Heart left ventricle (tissue), 13 donors: ENCODE measurements around the gene FYB2.

ENCODE experiments used
- CTCF ChIP-seq, 12 donors: fragments of 200-600 bp; sonication (generic) in 4 of 12; IDR thresholded peaks; one replicate each; pipeline versions ENCODE4 v1.5.0 to v1.8.0; 2018 to 2022; ENCODE audit warnings: antibody characterized with exemption in 12 of 12, mild to moderate bottlenecking in 5 of 12
- POLR2A ChIP-seq, 2 donors: fragments of 450-650 bp; IDR thresholded peaks; one replicate each; pipeline ENCODE4 v1.6.1; 2017; ENCODE audit warnings: antibody characterized with exemption in 2 of 2, mild to moderate bottlenecking in 2 of 2, moderate library complexity in 2 of 2
- donor health status: ischemic (EF 13 %, LVEDD 7.1; RV severe dilation, severe dysfunction).
- donor health status: DM: no; HTN: yes; CAD: no.
- donor health status: DM: no; HTN: no; CAD: no.
- donor health status: ischemic (EF 25% LVEDD 6.9; RV normal size, moderate dysfunction).
- donor health status: ischemic (EF 25% LVEDD 5.7; RV mildly dilated, moderate dysfunction).
- donor health status: ischemic (EF 35%, LVEDD 5.7; RV mildly dilated, moderate dysfunction).
- donor health status: nonischemic (EF 11% LVEDD 7.7; RV severe dilation, severe dysfunction).
- donor health status: DM: yes; HTN: yes; CAD: no.
- donor health status: PGD.
- donor health status: ischemic (EF 29% LVEDD 5.4; RV normal size, mild dysfunction).
- donor health status: nonischemic (EF 23%, LVEDD 6.1; RV moderate dilation, normal function).

GRCh38 chr1:56866656-56867055 is 47.5 kb upstream of the FYB2 start:
- TF ChIP-seq CTCF (IDR thresholded peaks at IDR 0.05) (no peak), POLR2A (IDR thresholded peaks at IDR 0.05) (no peak)
